Measurements from ENCODE around the gene AKNA.
A peak's percentile ranks its signal among the peaks of the same experiment; 100 is the strongest.

Gene AKNA

DNA sequence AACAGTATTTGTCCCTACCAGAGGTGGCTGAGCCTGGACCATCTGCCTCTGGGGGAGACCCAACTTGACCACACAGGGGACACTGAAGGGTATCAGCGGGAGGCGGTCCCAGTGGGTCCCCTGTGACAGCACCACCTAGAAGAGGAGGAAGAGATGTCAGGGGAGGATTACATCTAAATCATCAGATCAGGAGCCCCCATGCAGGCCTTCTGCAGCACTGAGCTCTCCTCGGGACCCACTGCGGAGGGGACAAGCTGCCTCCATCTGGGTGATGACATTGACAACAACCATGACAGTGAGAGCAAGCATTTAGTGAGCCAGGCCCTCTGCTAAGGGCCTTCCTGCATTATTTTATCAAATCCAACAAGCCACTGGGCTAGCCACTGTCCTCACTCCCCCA is 45.8 kb downstream of the AKNA start:
- DNase-seq (ENCODE audit: low read depth) = no peak
- TF ChIP-seq, protein P1, sequence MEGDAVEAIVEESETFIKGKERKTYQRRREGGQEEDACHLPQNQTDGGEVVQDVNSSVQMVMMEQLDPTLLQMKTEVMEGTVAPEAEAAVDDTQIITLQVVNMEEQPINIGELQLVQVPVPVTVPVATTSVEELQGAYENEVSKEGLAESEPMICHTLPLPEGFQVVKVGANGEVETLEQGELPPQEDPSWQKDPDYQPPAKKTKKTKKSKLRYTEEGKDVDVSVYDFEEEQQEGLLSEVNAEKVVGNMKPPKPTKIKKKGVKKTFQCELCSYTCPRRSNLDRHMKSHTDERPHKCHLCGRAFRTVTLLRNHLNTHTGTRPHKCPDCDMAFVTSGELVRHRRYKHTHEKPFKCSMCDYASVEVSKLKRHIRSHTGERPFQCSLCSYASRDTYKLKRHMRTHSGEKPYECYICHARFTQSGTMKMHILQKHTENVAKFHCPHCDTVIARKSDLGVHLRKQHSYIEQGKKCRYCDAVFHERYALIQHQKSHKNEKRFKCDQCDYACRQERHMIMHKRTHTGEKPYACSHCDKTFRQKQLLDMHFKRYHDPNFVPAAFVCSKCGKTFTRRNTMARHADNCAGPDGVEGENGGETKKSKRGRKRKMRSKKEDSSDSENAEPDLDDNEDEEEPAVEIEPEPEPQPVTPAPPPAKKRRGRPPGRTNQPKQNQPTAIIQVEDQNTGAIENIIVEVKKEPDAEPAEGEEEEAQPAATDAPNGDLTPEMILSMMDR (IDR thresholded peaks at IDR 0.05; ENCODE audit: insufficient read depth, low read depth, low read length, missing control alignments) = no peak
- no peak overlapping the region for H3K4me3 ChIP-seq (ENCODE audit: low read depth, low read length)

DNA sequence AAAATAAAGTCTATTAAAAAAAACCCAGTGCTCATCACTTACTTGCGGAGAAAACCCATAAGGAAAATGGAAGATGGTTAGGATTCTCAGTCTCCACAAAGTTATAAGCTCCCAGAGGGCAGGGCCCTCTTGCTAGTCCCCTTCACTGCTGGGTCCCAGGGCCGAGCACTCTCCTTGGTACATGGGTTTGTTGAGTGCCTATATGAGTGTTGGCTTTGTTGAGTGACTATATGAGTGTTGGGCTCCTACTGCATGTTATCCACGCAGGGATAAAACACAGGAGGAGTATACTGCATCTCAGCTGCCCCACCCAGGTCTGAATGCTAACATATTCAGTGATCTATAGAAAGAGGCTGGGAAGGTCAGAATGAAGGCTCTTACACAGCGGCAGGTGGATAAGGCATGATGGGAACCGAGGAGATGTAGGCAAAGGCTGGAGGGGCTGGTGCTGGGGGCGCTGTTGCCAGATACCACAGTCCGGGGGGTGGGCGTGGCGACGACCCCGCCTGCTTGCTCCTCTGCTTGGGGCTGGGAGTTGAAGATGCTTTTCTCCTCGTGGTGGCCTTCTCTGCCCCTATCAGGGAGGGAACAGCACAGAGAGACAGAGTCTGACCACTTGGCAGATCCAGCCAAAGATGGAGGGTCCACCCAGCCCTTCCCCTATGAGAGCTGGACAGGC is 46.5 kb downstream of the AKNA start:
- TF ChIP-seq, protein P1 (IDR thresholded peaks at IDR 0.05; ENCODE audit: insufficient read depth, low read depth, low read length, missing control alignments) = no peak
- no peak for DNase-seq (ENCODE audit: low read depth)

DNA sequence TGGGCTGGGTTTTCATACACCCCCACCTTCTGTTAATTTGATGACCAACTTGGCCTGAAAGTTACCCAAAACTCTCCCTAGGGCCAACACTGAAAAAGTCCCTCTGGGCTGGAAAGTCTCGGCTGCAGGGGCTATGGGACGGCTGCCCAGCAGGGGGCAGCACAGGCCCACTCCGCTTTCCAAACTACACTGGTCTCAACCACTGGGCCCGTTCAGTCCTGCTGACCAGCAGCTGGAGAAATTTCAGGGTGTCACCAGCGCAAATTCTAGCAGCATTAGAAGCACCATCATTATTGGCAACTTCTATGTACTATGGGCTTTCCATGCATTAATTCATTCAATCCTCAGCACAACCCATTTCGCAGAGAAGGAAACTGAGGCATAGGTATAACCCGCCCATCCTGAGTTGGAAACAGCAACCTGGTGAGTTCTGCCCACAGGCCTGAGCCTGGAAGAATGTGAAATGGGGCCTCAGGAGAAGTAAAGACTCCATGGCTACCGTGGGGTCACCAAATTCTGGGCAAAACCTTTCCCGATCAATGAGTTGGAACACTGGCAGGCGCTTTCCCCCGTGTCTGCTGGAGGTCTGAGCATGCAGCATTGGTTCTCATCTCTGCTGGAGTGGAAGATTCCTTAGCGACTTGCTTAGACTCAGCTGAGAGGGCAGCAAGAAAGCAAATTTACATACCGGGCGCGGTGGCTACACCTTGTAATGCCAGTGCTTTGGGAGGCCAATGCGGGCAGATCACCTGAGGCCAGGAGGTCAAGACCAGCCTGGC is 48.5 kb downstream of the AKNA start:
- peak; percentile 71 for DNase-seq (ENCODE audit: low read depth)
- TF ChIP-seq, protein P1 (IDR thresholded peaks at IDR 0.05; ENCODE audit: insufficient read depth, low read depth, low read length, missing control alignments) = peak; percentile 89
- H3K4me3 ChIP-seq (ENCODE audit: low read depth, low read length) = no peak overlapping the region

More for the DNA sequence above, 46.5 kb downstream of the AKNA start:
- no peak overlapping the region for H3K4me3 ChIP-seq (ENCODE audit: low read depth, low read length)

DNA sequence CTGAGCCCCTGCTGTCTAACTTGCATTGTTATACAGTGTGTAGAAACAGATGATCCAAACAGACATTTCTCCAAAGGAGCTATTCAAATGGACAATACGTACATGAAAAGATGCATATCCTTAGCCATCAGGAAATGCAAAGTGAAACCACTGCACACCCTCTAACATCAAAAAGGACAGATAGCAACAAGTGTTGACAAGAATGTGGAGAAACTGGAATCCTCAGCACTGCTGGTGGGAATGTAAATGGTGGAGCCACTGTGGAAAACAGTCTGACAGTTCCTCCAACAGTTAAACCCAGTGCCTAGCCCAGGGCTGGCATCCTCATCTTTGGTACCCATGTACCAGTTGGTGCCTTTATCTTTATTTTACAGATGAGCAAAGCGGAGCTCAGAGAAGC is 49.6 kb downstream of the AKNA start:
- TF ChIP-seq, protein P1 (IDR thresholded peaks at IDR 0.05; ENCODE audit: insufficient read depth, low read depth, low read length, missing control alignments) = no peak
- no peak overlapping the region for H3K4me3 ChIP-seq (ENCODE audit: low read depth, low read length)
- DNase-seq (ENCODE audit: low read depth) = no peak

DNA sequence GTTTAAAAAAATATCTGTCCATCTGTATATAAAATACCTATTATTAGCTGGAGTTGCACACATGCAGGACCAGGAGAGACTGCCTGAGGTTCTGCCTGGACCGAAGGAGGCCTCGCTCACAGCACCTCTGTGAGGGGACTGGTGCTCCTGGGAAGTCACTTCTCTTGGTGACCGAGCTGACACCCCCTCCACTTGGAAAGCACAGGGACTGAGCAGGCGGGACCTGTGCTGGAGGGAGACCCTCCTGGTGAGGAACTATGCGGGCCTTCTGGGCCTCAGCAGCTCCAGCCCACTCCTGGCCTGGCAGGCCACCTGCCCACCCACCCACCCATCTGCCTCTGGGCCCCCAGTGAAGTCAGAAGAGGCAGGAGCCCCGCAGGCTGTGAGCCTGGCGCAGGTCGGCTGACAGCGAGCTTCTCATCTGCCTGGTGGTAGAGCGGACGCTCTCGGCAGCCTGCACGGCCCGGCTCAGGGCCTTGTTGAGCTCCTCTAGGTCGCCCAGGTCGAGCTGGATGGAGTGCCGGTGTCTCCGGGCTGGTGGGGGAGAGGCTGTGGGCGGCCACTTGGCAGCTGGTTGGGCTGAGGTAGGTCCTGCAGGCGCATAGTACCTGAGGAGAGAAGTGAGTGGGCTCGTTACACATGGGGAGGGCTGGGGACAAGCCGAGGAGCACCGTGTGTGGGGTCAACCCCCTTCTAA is 50.9 kb downstream of the AKNA start:
- TF ChIP-seq, protein P1 (IDR thresholded peaks at IDR 0.05; ENCODE audit: insufficient read depth, low read depth, low read length, missing control alignments) = no peak
- no peak for DNase-seq (ENCODE audit: low read depth)
- no peak overlapping the region for H3K4me3 ChIP-seq (ENCODE audit: low read depth, low read length)

DNA sequence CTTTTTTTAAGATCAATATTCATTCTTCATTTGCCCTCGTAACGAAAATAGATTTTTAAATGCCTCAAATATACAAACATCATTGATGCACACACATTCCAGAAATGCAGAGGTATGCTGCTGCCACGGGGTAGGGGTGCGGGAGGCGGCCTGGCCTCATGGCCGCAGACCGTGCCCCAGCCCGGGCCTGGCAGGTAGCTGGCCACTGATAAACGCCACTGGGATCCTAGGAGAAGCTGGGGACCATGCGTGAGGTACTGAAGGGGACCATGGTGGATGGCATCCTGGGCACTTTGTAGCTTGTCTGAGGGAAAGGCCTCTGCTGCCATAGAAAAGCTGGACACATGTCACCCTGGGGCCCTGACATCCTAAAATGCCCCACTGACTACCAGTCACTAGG is 51.6 kb downstream of the AKNA start:
- DNase-seq (ENCODE audit: low read depth) = no peak
- H3K4me3 ChIP-seq (ENCODE audit: low read depth, low read length) = no peak overlapping the region
- TF ChIP-seq, protein P1 (IDR thresholded peaks at IDR 0.05; ENCODE audit: insufficient read depth, low read depth, low read length, missing control alignments) = no peak

All from GM12865 (cell line).